Measurements from ENCODE around the gene LMX1A.

Gene LMX1A

DNA sequence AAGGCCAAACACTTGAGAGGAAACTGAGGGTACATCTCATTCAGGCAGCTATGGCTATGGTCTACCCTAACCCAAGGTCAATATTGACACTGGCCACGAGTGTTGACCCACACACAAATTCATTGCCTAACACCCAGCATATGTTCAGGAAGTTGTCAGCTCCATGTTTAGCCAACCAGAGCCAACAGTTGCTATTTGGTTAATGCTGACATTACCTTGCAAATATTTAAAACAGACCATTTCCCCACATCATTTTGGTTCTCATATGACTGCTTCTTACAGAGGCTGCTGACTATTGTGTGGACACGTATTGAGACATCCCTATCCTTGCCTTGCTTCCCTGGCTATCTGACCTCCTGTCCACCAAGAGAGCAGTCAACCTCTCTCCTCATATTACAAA, 97.3 kb downstream of the LMX1A start:
- no peak for DNase-seq

DNA sequence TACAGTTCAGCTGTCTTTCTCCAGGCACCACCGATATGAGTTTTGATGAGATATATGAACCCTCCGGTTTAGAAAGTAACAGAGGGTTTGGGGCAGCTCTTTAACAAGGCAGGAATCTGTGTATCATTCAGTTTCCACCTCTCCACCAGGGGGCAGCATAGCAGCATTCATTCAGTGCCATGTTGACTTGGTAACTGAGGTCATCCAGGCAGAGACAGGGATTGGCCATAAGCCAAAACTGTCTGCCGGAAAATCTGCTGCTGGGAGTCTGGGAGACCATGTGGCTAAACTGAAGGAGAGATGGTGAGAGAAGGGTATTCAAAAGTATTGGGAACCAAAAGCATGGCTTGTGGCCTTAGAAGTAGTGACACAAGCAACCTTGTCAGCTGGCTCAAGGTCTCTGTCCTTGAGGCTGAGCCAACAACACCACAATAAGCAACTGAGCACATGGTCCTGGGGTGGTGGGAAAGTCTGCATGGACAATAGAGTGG, 98.5 kb downstream of the LMX1A start:
- no peak for DNase-seq

DNA sequence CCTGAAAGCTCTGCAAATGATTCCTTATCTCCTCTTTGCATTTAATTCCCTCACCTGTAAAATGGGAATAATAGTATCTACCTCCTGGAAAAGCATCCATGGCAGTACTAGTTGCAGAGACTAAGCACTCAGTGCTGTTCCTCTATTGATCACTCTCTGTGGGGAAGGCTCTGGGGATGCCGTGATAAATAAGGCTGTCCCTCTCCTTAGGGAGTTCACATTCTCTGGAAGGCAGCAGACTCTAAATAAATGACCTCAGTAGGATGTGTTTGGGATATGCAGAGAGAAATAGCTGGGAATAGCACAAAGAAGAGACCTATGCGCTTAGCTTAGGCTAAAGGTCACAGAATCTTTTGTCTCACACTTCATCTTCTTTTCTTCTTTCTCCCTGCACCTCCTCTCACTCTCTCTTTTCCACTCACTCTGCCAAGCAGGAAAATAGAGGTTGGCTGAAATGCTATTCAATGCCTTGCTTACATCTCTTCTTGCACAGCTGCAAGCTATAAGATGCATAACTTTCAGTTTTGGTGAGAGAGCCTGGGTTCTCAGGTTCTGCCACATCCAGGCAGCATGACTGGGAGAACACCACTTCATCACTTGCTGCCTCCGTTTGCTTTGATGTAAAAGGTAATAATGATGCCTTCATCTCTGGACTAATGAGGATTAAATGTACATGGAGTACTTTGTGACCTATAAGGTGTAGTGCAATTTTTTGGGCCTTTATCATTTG, 101.5 kb downstream of the LMX1A start:
- no peak for DNase-seq

DNA sequence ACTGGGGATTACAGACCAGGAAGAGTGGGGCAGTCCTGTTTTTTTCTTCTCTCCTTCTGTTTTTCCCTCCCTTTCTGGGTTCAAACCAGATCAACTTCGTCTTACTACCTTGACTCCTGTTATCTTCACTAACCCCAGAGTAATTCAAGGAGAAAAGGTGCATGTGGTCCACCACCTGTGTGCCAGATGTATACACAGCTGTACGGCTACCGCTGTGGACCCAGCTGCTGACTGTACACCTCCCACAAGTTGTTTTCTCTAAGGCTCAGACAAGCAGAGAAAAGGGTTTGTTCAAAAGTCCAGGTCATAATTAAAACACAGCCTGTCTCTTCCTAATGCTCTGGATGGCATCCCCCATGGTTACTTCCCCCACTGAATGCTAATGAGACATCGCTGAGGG, 102.1 kb downstream of the LMX1A start:
- no peak for DNase-seq

- no peak for DNase-seq
Observed at GRCh38 chr1:165253818-165254254, 102.7 kb downstream of the LMX1A start.

DNA sequence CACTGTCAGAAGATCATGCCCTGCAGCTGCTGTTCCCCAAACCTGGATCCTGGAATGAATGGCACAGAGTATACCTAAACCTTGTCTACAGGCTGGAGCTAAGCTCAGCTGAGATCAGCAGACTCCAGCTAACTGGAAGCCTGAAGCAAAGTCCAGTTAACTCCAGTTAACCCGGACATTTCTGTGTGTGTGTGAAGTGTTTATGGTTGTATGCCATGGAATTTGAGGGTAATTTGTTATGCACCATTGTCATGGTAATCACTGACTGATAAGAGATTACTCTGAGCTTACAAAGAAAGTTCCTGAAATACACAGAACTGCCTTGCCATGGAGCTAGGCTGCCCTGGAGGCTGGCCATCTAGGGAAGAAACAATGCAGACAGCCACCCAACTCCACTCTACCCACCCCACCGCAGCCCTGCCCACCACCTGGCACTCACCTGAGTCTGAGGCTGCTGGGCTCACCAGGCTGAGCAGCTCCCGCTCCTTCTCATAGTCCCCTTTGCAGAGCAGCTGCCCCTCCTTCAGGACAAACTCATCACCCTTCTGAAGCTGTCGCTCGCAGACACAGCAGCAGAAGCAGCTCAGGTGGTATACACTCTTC, 107.4 kb downstream of the LMX1A start:
- DNase-seq = no peak

DNA sequence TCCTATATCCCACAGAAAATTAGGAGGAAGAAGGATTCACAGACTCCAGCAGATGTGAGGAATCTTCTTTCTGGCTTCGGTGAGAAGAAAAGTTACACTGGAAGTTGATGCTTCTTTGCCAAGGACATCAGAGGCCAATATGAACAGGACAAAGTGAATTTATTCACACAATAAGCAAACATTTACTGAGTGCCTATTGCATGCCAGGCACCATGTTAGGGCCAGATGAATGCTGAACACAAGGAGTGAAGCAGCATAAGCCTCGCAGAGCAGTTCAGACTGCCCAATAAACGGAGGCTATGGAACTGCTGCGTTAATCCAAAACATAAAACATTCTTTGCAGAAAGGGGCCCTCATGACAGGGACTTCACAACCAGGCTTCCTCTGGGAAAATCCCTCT, 114.6 kb downstream of the LMX1A start:
- no peak for DNase-seq

DNA sequence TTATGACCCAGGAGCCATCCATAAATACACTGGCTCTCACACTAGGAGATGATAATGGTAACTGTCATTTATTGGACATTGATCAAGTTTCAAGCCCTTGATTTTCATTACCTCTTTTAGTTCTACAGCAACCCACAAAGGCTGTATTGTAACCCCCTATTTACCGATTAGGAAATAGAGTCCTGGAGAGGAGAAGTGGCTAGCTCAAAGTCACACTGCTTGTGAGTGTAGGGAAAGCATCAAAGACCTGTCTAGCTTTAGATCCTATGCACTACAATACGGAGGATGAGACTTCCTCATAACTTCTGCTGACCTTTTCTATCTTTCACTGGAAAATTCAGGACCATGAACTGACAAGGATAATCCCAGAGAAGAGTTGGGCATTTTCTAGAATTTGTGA, 115.2 kb downstream of the LMX1A start:
- no peak for DNase-seq

- no peak for DNase-seq
Observed at GRCh38 chr1:165240492-165240891, 116.0 kb downstream of the LMX1A start.

GRCh38 chr1:165239873-165240272, 116.6 kb downstream of the LMX1A start:
- DNase-seq = no peak

DNA sequence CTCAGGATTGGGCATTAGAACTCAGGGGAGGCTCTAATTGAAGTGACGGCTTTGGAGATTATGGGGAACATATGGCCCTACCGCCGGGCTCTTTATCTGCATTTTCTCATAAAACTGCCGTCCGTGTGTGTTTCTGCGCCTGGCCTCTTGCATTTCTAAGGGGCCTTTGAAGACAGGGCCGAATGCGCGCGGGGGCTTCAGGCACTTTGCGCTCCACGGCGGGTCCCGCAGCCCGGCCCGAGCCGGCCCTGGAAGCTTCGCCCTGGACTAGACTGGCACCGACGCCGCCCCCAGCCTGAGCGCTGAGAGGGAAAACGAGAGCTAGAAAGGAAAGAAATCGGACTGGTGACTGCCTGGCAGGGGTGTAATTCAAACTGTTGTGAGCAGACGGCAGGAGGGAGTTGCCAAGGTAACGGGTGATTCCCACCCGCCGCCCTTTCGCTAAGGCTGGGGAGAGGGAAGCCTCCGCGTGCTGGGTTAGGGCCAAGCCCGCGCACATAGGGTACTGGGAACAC, 120.7 kb downstream of the LMX1A start:
- no peak for DNase-seq

- no peak for DNase-seq
Observed at GRCh38 chr1:165235155-165235776, 121.2 kb downstream of the LMX1A start.

GRCh38 chr1:165234149-165234548, 122.4 kb downstream of the LMX1A start:
- no peak for DNase-seq

DNA sequence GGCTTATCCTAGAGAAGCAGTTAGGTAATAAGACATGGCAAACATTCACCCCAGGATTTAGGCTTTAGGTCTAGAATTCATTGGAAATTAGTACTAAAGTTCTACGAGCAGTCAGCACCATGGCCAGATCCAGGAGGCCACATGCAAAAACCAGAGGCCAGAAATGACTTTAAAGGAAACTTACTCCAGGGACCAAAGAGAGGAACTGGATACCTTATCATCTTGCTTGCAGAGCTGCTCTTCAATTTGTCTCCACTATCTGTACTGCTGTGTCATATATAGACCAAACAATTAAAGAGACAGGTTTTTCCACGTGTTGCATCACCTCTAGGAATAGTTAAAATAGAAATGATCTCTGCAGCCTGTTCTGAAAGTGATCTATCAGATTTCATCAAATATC, 127.8 kb downstream of the LMX1A start:
- DNase-seq = no peak

DNA sequence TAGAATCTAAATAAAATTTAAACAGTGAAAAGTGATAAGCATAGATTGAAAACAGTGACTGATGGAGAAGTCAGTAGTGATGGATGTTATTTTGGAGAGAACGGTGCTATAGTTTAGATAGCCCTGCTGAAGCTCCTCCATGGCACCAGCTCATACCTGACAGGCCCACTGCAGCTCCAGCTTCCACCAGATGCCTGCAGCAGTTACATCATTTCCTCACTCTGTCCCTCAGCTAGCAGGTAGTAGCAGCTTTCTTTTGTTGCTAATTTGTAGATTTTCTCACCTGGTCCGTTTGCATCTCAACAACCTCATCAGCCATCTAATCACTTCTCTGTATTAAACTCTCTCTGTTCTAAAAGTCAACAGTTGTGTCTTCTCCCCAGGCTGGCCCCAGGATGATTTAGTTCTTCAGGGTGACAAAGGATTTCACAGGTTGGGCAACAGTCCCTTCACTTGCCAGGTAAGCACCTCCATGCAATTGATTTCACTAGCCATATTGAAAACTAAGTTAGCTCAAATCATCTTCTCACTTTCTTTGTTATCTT, 128.3 kb downstream of the LMX1A start:
- DNase-seq = no peak

DNA sequence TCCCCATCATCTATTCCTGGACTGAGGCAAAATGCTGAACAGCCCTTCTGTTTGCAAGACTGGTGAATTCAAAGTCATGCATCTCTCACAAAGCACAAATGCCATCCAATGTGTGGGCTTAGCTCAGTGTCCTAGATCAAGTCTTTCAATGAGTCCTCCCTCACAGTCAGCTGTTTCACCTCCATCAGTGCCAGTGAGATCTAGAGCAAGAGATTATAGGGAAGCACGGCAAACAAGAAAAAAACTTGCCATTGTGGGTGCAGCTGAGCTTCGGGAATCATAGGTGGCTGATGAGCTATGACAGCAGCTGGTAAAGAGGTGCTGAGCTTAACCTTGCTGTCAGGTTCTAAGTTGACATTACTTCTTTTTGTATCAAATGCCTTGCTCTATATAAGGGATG, 130.2 kb downstream of the LMX1A start:
- no peak for DNase-seq

DNA sequence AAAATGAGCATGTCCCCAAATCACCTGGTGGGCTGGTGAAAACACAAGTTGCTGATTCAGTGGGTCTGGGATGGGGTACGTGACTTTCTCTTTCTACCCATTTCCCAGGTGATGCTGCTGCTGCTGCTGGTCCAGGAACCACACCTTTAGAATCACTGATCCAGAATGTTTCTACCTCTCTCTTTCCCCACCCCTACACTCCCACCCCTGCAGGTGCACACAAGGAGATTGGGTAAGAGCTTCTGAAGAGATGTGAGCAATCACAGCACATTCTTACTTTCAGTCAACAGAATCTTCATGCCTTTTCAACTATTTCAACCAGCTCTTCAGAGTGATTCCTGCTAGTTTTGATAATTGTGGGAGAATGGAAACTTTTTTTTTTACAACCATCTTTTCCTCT, 130.9 kb downstream of the LMX1A start:
- DNase-seq = no peak

DNA sequence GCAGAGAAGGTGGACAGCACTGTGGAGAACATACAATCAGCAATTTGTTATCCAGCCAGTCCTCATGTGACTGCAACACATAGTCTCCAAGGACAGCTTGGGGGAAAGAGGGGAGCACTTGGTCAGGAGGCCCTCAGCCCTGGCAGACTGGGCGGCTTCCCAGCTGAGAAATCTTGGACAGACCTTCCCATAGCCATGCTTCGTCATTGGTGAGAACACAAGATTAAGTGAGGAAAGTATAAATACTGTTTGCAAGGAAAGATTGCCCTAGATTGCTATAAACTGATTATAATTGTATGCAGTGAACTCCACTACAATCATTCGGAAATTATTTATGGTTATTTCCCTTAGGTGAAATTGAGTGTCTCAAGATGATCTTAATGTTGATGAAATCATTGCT, 131.5 kb downstream of the LMX1A start:
- no peak for DNase-seq

- no peak for DNase-seq
Observed at GRCh38 chr1:165224504-165224903, 132.0 kb downstream of the LMX1A start.

DNA sequence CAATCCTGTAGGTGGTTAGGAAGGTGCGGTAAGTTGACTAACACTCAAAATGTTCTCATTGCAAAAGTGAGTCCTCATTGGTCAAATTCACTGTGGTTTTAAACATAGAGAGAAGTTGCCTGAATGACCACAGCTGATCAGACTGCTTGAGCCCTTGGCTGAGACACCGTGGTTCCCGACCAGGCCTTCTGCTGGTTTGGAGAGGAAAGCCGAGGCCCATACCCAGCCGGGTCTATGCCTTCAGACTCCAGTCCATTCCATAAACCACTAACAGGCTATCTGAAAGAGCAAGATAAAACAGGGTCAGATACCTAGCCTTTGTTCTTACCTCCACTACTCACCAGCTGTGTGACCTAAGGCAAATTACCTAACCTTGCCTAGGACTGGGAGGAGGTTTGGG, 133.9 kb downstream of the LMX1A start:
- DNase-seq = no peak

DNA sequence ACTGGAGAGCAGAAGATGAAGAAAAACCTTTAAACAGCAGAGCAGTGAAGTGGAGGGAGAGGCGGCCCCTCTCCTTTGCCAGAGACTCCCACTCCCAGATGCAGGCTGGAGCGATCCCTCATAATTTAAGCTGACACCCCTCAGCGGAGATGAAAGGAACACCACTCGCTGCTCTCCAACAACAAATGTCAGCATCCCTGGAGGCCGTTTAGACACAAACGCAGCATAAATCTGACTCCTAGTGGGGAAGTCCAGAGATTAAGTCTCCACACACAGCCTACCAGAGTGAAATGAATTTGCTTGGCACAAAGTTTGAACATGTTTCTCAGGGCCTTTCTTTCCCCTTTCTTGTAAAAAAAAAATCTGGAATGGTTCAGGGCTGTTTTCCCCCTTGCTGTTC, 137.8 kb downstream of the LMX1A start:
- DNase-seq = no peak

- DNase-seq = no peak
Observed at GRCh38 chr1:165217958-165218357, 138.6 kb downstream of the LMX1A start.

DNA sequence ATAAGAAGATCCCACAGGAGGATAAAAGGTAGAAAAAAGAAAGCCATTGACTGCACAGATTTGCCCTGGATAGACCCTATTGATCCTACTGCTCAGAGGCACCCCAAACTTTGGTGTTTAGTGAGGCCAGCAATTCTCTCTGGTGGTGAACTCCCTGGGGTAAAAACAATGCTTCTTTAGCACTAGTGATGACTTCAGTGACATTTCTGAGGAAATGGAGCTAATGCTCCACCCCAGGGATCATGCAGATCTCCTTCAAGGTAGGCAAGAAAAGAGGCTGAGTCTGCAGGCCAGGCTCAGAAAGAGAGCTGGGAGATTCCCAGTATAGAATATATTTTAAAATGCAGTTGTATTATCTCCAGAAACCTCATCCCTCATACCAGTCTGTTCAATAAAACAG, 140.3 kb downstream of the LMX1A start:
- no peak for DNase-seq

DNA sequence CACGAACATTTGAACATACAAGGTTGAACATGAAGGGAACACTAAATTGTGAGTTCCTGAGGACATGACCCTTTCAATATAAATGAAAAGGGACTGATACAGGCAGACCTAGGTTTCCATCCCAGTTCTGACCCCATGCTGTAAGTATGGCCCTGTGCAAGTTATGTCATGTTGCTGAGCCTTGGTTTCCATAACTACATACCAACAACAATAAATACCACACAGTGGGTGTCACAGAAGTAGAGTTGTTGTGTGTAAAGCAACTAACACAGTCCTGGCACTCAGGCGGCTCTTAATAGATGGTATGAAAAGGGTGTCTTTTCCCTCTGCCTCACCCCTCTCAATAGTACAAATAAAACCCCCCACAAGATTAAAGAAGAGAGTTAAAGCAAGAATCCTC, 140.8 kb downstream of the LMX1A start:
- no peak for DNase-seq
